Stimulated activated CD8-positive, alpha-beta memory T cell treated with anti-CD3 and anti-CD28 coated beads, Interleukin-2, amount 100 ng/mL, for 1 hour (primary cell): Measurements from ENCODE around the gene ATP6V1D.
"Not testable (repeated sequence)": the region's sequence is repeated elsewhere in the genome, so short reads cannot be mapped to it uniquely, and the experiment has no call there.

Experiments used
- DNase-seq, 2 donors: peaks; one replicate each; pipeline ENCODE4 v3.0.0-alpha.2; 2020; ENCODE audit warnings: low read depth in 2 of 2

The ATP6V1D gene

GRCh38 chr14:67359775-67360469 lies at the start of gene ATP6V1D, which contains the start of gene EIF2S1:
ATP6V1D (minus strand) TSS chr14:67359804; CDS start chr14:67359698, 106 bp downstream.
EIF2S1 (plus strand) TSS chr14:67360328; CDS start chr14:67364768, 4,440 bp downstream.
- DNase-seq: peak; percentile 98 to 99

- DNase-seq: not testable (repeated sequence)
These were observed 48.7 kb upstream of the ATP6V1D start for GRCh38 chr14:67408122-67408801.

GRCh38 chr14:67405771-67406170 lies 46.2 kb upstream of the ATP6V1D start:
- DNase-seq: no peak

GRCh38 chr14:67400434-67400833 lies 40.8 kb upstream of the ATP6V1D start:
- no peak for DNase-seq

- no peak for DNase-seq
These were observed 37.9 kb upstream of the ATP6V1D start for GRCh38 chr14:67397536-67397935.

- DNase-seq: no peak
These were observed 36.9 kb upstream of the ATP6V1D start for GRCh38 chr14:67396381-67396970.

- no peak for DNase-seq
These were observed 36.2 kb upstream of the ATP6V1D start for GRCh38 chr14:67395876-67396189.

- no peak for DNase-seq
These were observed 35.7 kb upstream of the ATP6V1D start for GRCh38 chr14:67395086-67395875.

- no peak for DNase-seq
These were observed 34.1 kb upstream of the ATP6V1D start for GRCh38 chr14:67393689-67394088.

GRCh38 chr14:67392800-67393199 lies 33.2 kb upstream of the ATP6V1D start:
- DNase-seq: no peak

- no peak for DNase-seq
These were observed 32.5 kb upstream of the ATP6V1D start for GRCh38 chr14:67392123-67392522.

GRCh38 chr14:67391268-67391667 lies 31.7 kb upstream of the ATP6V1D start:
- no peak for DNase-seq

GRCh38 chr14:67389811-67390534 lies 30.4 kb upstream of the ATP6V1D start:
- no peak for DNase-seq

GRCh38 chr14:67389275-67389674 lies 29.7 kb upstream of the ATP6V1D start:
- no peak for DNase-seq

GRCh38 chr14:67387195-67387594 lies 27.6 kb upstream of the ATP6V1D start:
- no peak for DNase-seq

GRCh38 chr14:67385618-67386017 lies 26.0 kb upstream of the ATP6V1D start:
- DNase-seq: no peak

GRCh38 chr14:67385120-67385519 lies 25.5 kb upstream of the ATP6V1D start:
- no peak for DNase-seq

GRCh38 chr14:67377916-67378315 lies 18.3 kb upstream of the ATP6V1D start:
- no peak for DNase-seq

GRCh38 chr14:67373347-67373746 lies 13.7 kb upstream of the ATP6V1D start:
- DNase-seq: no peak

- no peak for DNase-seq
These were observed 13.2 kb upstream of the ATP6V1D start for GRCh38 chr14:67372833-67373232.
